GM12878 (cell line): ENCODE data around the gene MST1. TPM values are rescaled to one million over a fixed set of nuclear protein-coding genes. Genes with fewer than 3 reads are reported as not detected.

Experiments used
- GATAD2B ChIP-seq: fragments of 450-650 bp; conservative IDR thresholded peaks from 2 replicates; pipeline ENCODE4 v1.6.1; 2017; ENCODE audit warnings: low read depth, mild to moderate bottlenecking, moderate library complexity
- JUND ChIP-seq: IDR thresholded peaks from 2 replicates; pipeline ENCODE4 v1.6.1; 2012; ENCODE audit warnings: low read depth, mild to moderate bottlenecking, low read length, improper control_type of control experiment, moderate library complexity
- MXI1 ChIP-seq: fragments of 150-350 bp; IDR thresholded peaks from 2 replicates; pipeline ENCODE4 v1.6.1; 2011; ENCODE audit warnings: low read depth, mild to moderate bottlenecking, inconsistent platforms, low read length, improper control_type of control experiment
- NFYA ChIP-seq: IDR thresholded peaks from 2 replicates; pipeline ENCODE4 v1.6.1; 2011; ENCODE audit warnings: low read depth, mild to moderate bottlenecking, low read length, improper control_type of control experiment, borderline replicate concordance
- POLR2AphosphoS2 ChIP-seq: IDR thresholded peaks from 2 replicates; pipeline ENCODE4 v1.6.1; 2011; ENCODE audit warnings: low read depth, mild to moderate bottlenecking, low read length, improper control_type of control experiment, moderate library complexity
- SMAD1 ChIP-seq: fragments of 450-650 bp; IDR thresholded peaks from 2 replicates; pipeline ENCODE4 v1.6.1; 2018; ENCODE audit warnings: mild to moderate bottlenecking, low read depth; ENCODE audit not compliant: partially characterized antibody
- TAF1 ChIP-seq: IDR thresholded peaks from 2 replicates; pipeline ENCODE4 v1.6.1; 2011; ENCODE audit warnings: mild to moderate bottlenecking, low read depth, low read length, borderline replicate concordance
- TCF3 ChIP-seq: IDR thresholded peaks from 2 replicates; pipeline ENCODE4 v1.6.1; 2012; ENCODE audit warnings: low read depth, mild to moderate bottlenecking, low read length, borderline replicate concordance; ENCODE audit not compliant: insufficient read depth
- ZBED1 ChIP-seq: IDR thresholded peaks from 2 replicates; pipeline ENCODE4 v1.6.1; 2016; ENCODE audit warnings: borderline replicate concordance
- polyA plus RNA-seq, 11 experiments: library from polyadenylated mRNA; depleted of rRNA in 4 of 11; unstranded in 6 of 11; stranded (reverse) in 5 of 11; fragments of >200 nt; fragmentation: Nextera tagmentation in 4 of 11; fragmentation: Illumina TruSeq in 1 of 11; extraction: Ambion mirVana in 4 of 11; extraction: Trizol in 1 of 11; gene quantifications; 1 replicate in 1 of 11; 2 replicates in 10 of 11; pipeline versions ENCODE4 v1.2.1 to v1.2.3, GENCODE V29; 2011 to 2016; ENCODE audit warnings: inconsistent platforms in 2 of 11, missing spikeins in 2 of 11, low read depth in 1 of 11
- total RNA-seq, 4 experiments: library from RNA; depleted of rRNA in 3 of 4; stranded (reverse); fragments of >200 nt in 3 of 4; fragmentation: Illumina TruSeq in 1 of 4; extraction: Trizol in 1 of 4; gene quantifications; 2 replicates each; pipeline versions ENCODE4 v1.2.1 to v1.2.3, GENCODE V29; 2013 to 2021
- TF ChIP-seq, protein P1 (sequence below): fragments of 450-650 bp; formaldehyde crosslinking; IDR thresholded peaks from 2 replicates; pipeline ENCODE4 v1.4.0; 2022; ENCODE audit warnings: mild to moderate bottlenecking, moderate library complexity
- TF ChIP-seq, protein P2 (sequence below): IDR thresholded peaks from 2 replicates; pipeline ENCODE4 v1.6.1; 2012; ENCODE audit warnings: low read depth, low read length, improper control_type of control experiment
- TF ChIP-seq, protein P3 (sequence below): IDR thresholded peaks from 2 replicates; pipeline ENCODE4 v1.6.1; 2012; ENCODE audit warnings: improper control_type of control experiment, low read depth, low read length; ENCODE audit not compliant: insufficient replicate concordance
- TF ChIP-seq, protein P4 (sequence below): fragments of 450-650 bp; IDR thresholded peaks from 2 replicates; pipeline ENCODE4 v1.6.1; 2017; ENCODE audit warnings: borderline replicate concordance

Gene MST1
- total and polyA plus RNA-seq, 10 of the 15 experiments (the other 5 are each of a cell fraction or from before 2014, with no cell fraction given): 1.2 to 25.5 (median 4.1) TPM

DNA sequence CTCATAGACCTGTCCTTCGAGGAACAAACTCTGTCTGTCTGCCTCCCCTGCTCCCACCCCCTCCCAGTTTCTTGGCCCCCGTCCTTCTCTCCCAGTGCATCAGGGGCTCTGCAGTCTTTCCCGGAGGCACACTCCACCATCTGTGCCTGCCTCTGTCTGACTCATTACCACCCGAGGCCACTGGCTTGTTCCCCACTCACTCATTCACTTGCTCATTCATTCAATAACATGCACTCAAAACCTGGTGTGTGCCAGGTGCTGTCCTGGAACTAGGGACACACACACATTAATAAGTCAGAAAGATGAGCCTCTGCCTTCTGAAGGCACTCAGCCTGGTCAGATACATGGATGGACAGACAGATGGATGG, 17.8 kb upstream of the MST1 start (continued):
- TF ChIP-seq, protein P1, sequence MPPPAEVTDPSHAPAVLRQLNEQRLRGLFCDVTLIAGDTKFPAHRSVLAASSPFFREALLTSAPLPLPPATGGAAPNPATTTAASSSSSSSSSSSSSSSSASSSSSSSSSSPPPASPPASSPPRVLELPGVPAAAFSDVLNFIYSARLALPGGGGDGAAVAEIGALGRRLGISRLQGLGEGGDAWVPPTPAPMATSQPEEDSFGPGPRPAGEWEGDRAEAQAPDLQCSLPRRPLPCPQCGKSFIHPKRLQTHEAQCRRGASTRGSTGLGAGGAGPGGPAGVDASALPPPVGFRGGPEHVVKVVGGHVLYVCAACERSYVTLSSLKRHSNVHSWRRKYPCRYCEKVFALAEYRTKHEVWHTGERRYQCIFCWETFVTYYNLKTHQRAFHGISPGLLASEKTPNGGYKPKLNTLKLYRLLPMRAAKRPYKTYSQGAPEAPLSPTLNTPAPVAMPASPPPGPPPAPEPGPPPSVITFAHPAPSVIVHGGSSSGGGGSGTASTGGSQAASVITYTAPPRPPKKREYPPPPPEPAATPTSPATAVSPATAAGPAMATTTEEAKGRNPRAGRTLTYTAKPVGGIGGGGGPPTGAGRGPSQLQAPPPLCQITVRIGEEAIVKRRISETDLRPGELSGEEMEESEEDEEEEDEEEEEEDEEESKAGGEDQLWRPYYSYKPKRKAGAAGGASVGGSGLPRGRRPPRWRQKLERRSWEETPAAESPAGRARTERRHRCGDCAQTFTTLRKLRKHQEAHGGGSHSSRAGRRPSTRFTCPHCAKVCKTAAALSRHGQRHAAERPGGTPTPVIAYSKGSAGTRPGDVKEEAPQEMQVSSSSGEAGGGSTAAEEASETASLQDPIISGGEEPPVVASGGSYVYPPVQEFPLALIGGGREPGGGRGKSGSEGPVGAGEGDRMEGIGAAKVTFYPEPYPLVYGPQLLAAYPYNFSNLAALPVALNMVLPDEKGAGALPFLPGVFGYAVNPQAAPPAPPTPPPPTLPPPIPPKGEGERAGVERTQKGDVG (CRISPR knock-in tag): no peak
- TF ChIP-seq SMAD1: no peak
- no peak for TF ChIP-seq TCF3
- TF ChIP-seq, protein P2, sequence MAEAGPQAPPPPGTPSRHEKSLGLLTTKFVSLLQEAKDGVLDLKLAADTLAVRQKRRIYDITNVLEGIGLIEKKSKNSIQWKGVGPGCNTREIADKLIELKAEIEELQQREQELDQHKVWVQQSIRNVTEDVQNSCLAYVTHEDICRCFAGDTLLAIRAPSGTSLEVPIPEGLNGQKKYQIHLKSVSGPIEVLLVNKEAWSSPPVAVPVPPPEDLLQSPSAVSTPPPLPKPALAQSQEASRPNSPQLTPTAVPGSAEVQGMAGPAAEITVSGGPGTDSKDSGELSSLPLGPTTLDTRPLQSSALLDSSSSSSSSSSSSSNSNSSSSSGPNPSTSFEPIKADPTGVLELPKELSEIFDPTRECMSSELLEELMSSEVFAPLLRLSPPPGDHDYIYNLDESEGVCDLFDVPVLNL: no peak
- TF ChIP-seq, protein P3, sequence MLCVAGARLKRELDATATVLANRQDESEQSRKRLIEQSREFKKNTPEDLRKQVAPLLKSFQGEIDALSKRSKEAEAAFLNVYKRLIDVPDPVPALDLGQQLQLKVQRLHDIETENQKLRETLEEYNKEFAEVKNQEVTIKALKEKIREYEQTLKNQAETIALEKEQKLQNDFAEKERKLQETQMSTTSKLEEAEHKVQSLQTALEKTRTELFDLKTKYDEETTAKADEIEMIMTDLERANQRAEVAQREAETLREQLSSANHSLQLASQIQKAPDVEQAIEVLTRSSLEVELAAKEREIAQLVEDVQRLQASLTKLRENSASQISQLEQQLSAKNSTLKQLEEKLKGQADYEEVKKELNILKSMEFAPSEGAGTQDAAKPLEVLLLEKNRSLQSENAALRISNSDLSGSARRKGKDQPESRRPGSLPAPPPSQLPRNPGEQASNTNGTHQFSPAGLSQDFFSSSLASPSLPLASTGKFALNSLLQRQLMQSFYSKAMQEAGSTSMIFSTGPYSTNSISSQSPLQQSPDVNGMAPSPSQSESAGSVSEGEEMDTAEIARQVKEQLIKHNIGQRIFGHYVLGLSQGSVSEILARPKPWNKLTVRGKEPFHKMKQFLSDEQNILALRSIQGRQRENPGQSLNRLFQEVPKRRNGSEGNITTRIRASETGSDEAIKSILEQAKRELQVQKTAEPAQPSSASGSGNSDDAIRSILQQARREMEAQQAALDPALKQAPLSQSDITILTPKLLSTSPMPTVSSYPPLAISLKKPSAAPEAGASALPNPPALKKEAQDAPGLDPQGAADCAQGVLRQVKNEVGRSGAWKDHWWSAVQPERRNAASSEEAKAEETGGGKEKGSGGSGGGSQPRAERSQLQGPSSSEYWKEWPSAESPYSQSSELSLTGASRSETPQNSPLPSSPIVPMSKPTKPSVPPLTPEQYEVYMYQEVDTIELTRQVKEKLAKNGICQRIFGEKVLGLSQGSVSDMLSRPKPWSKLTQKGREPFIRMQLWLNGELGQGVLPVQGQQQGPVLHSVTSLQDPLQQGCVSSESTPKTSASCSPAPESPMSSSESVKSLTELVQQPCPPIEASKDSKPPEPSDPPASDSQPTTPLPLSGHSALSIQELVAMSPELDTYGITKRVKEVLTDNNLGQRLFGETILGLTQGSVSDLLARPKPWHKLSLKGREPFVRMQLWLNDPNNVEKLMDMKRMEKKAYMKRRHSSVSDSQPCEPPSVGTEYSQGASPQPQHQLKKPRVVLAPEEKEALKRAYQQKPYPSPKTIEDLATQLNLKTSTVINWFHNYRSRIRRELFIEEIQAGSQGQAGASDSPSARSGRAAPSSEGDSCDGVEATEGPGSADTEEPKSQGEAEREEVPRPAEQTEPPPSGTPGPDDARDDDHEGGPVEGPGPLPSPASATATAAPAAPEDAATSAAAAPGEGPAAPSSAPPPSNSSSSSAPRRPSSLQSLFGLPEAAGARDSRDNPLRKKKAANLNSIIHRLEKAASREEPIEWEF: no peak
- TF ChIP-seq NFYA: no peak
- TF ChIP-seq TAF1: no peak
- no peak for TF ChIP-seq MXI1
- TF ChIP-seq JUND: no peak
- no peak for TF ChIP-seq ZBED1
- TF ChIP-seq, protein P4, sequence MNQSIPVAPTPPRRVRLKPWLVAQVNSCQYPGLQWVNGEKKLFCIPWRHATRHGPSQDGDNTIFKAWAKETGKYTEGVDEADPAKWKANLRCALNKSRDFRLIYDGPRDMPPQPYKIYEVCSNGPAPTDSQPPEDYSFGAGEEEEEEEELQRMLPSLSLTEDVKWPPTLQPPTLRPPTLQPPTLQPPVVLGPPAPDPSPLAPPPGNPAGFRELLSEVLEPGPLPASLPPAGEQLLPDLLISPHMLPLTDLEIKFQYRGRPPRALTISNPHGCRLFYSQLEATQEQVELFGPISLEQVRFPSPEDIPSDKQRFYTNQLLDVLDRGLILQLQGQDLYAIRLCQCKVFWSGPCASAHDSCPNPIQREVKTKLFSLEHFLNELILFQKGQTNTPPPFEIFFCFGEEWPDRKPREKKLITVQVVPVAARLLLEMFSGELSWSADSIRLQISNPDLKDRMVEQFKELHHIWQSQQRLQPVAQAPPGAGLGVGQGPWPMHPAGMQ: no peak
- no peak for TF ChIP-seq GATAD2B
- TF ChIP-seq POLR2AphosphoS2: no peak
